Psoas muscle (tissue), 8 donors: ENCODE data around the gene DIP2B. TPM values are rescaled to one million over a fixed set of nuclear protein-coding genes. Genes with fewer than 3 reads are reported as not detected.
A peak's percentile ranks its signal among the peaks of the same experiment; 100 is the strongest.

ENCODE experiments used
- ATAC-seq, 4 donors: fragments of 200-7000 bp; cut with Tn5 transposase; one replicate each; pipeline ENCODE4 v1.9.1; 2020; ENCODE audit warnings: moderate library complexity in 3 of 4, mild to moderate bottlenecking in 2 of 4
- DNase-seq, 2 donors: peaks; one replicate each; pipeline ENCODE4 v3.0.0-alpha.2; 2020
- H3K27ac ChIP-seq: fragments of 200-600 bp; one replicate; pipeline ENCODE4 v1.8.0; 2022
- H3K27me3 ChIP-seq, 3 donors: fragments of 200-600 bp in 1 of 3; one replicate each; pipeline versions ENCODE4 v1.6.1 to v1.8.0; 2013 to 2022; ENCODE audit warnings: low read length in 2 of 3, mild to moderate bottlenecking in 2 of 3, moderate library complexity in 1 of 3; ENCODE audit not compliant: insufficient read depth in 3 of 3
- H3K36me3 ChIP-seq, 2 donors: fragments of 200-600 bp in 1 of 2; one replicate each; pipeline versions ENCODE4 v1.6.1 to v1.8.0; 2013 to 2022; ENCODE audit warnings: low read depth in 1 of 2, mild to moderate bottlenecking in 1 of 2, moderate library complexity in 1 of 2; ENCODE audit not compliant: insufficient read depth in 1 of 2
- H3K4me1 ChIP-seq: fragments of 200-600 bp; one replicate; pipeline ENCODE4 v1.8.0; 2022
- H3K4me3 ChIP-seq: fragments of 200-600 bp; one replicate; pipeline ENCODE4 v1.8.0; 2022; ENCODE audit warnings: mild to moderate bottlenecking
- H3K9me3 ChIP-seq: fragments of 200-600 bp; one replicate; pipeline ENCODE4 v1.8.0; 2022
- CTCF ChIP-seq: fragments of 200-600 bp; IDR thresholded peaks from one replicate; pipeline ENCODE4 v1.8.0; 2022; ENCODE audit warnings: antibody characterized with exemption
- WGBS, 3 donors: extraction: QIAGEN DNeasy Blood & Tissue Kit; methylation state at CpG; one replicate each; pipeline versions ENCODE4 v1.1.6 to v1.1.7; 2013; 5-methylcytosine and 5-hydroxymethylcytosine counted together
- intact Hi-C, 2 donors: fragments of 100-400 bp; cut with DNase I; formaldehyde crosslinking; loops; one replicate each; pipeline versions ENCODE4 v1.11.0 to v1.14.2; 2022
- polyA plus RNA-seq, 3 donors: library from polyadenylated mRNA; stranded (reverse); fragments of 200-250 nt; gene quantifications; one replicate each; pipeline ENCODE4 v1.2.3, GENCODE V29; 2013
- total RNA-seq, 4 donors: library from RNA; stranded (reverse); fragmentation: NEBNext Ultra II Directional in 2 of 4; extraction: Animal tissue kit (Norgen Biotek cat#: 25700) in 2 of 4; gene quantifications; one replicate each; pipeline versions ENCODE4 v1.2.1 to v1.2.4, GENCODE V29; 2021 to 2023
- donor health status: healthy with polysubstance abuse.
- donor health status: DM: no; HTN: no; CAD: no; lungs with moderate emphysema.
- donor health status: Bipolar disorder and iron deficiency.
- donor health status: healthy.
- donor health status: DM: yes; HTN: yes; CAD: no.
- donor health status: DM: no; HTN: no; CAD: no.
- donor health status: DM: no; HTN: no; CAD: no.
- donor health status: DM: yes; HTN: yes; CAD: no.

The DIP2B gene
- total and polyA plus RNA-seq, 7 donors: 2.2 to 10.7 (median 8.6) TPM

GRCh38 chr12:50506753-50507473 is 2.1 kb downstream of the DIP2B start:
- Histone ChIP-seq H3K9me3 (no peaks in the 10 kb centered on the region), H3K36me3 (no peaks in the 10 kb centered on the region), H3K4me1 (peaks cover 47% of the 10 kb centered on the region), H3K4me3 (peak overlapping the region; percentile 98), H3K27ac (peak overlapping the region; percentile 97), H3K27me3 (no peaks in the 10 kb centered on the region)
- 6 to 20% (median 18%) methylated on average over 2 of the region's 2 CpGs for WGBS, 3 donors
- intact Hi-C loops: loop anchor here (5.0 kb wide), 2 partner anchors 65 to 230 kb away; no protein-coding TSS in a partner anchor
- ATAC-seq (no peak), DNase-seq (no peak)
- no peak for TF ChIP-seq CTCF

- Histone ChIP-seq H3K4me1 (peaks cover 47% of the 10 kb centered on the region), H3K4me3 (peak overlapping the region; percentile 98), H3K27ac (peak overlapping the region; percentile 97), H3K9me3 (no peaks in the 10 kb centered on the region), H3K36me3 (no peaks in the 10 kb centered on the region), H3K27me3 (no peaks in the 10 kb centered on the region)
- ATAC-seq (no peak), DNase-seq (no peak)
- intact Hi-C loops: loop anchor here (5.0 kb wide), 2 partner anchors 65 to 230 kb away; no protein-coding TSS in a partner anchor
- no peak for TF ChIP-seq CTCF
- 67 to 77% (median 69%) methylated on average over 11 of the region's 11 CpGs for WGBS, 3 donors
These were observed 2.7 kb downstream of the DIP2B start for GRCh38 chr12:50507474-50507838.

- no peak for TF ChIP-seq CTCF
- H3K36me3 ChIP-seq: no peaks in the 10 kb centered on the region
- H3K4me1 ChIP-seq: peaks cover 47% of the 10 kb centered on the region
- intact Hi-C loops: loop anchor here (5.0 kb wide), 2 partner anchors 64 to 229 kb away; no protein-coding TSS in a partner anchor
- peak overlapping the region; percentile 97 for H3K27ac ChIP-seq
- no peaks in the 10 kb centered on the region for H3K27me3 ChIP-seq
- peak overlapping the region; percentile 98 for H3K4me3 ChIP-seq
- H3K9me3 ChIP-seq: no peaks in the 10 kb centered on the region
- ATAC-seq (no peak), DNase-seq (no peak)
- 74 to 90% (median 83%) methylated on average over 2 of the region's 2 CpGs for WGBS, 3 donors
These were observed 3.1 kb downstream of the DIP2B start for GRCh38 chr12:50507930-50508329.

- Histone ChIP-seq H3K36me3 (no peaks in the 10 kb centered on the region), H3K4me1 (peaks cover 47% of the 10 kb centered on the region), H3K9me3 (no peaks in the 10 kb centered on the region), H3K4me3 (no peak overlapping the region), H3K27ac (peak overlapping the region; percentile 2), H3K27me3 (no peaks in the 10 kb centered on the region)
- ATAC-seq: no peak
- intact Hi-C loops: loop anchor here (5.0 kb wide), 2 partner anchors 64 to 229 kb away; no protein-coding TSS in a partner anchor
- 56 to 75% (median 69%) methylated on average over 6 of the region's 6 CpGs for WGBS, 3 donors
- DNase-seq: no peak
- TF ChIP-seq CTCF: no peak
These were observed 3.6 kb downstream of the DIP2B start for GRCh38 chr12:50508414-50508813.
